HEK293 (cell line): ENCODE data around the gene EMC6.

Experiments
- ZNF223 ChIP-seq: fragments of 450-650 bp; formaldehyde crosslinking; IDR thresholded peaks from 2 replicates; pipeline ENCODE4 v1.5.1; 2016; ENCODE audit warnings: missing biosample characterization, missing genetic modification characterization
- ZNF560 ChIP-seq: fragments of 450-650 bp; formaldehyde crosslinking; IDR thresholded peaks from 2 replicates; pipeline ENCODE4 v1.5.1; 2017; ENCODE audit warnings: missing biosample characterization, missing genetic modification characterization, borderline replicate concordance
- ZSCAN30 ChIP-seq: fragments of 450-650 bp; IDR thresholded peaks from 2 replicates; pipeline ENCODE4 v1.5.1; 2018; ENCODE audit warnings: missing biosample characterization, mild to moderate bottlenecking, missing genetic modification characterization, moderate library complexity
- TF ChIP-seq, protein P1 (sequence below): fragments of 450-650 bp; formaldehyde crosslinking; IDR thresholded peaks from 2 replicates; pipeline ENCODE4 v1.5.1; 2016; ENCODE audit warnings: missing biosample characterization, missing genetic modification characterization
- TF ChIP-seq, protein P2 (sequence below): fragments of 450-650 bp; formaldehyde crosslinking; IDR thresholded peaks from 2 replicates; pipeline ENCODE4 v1.5.1; 2016; ENCODE audit warnings: missing biosample characterization, missing genetic modification characterization, low read depth

DNA sequence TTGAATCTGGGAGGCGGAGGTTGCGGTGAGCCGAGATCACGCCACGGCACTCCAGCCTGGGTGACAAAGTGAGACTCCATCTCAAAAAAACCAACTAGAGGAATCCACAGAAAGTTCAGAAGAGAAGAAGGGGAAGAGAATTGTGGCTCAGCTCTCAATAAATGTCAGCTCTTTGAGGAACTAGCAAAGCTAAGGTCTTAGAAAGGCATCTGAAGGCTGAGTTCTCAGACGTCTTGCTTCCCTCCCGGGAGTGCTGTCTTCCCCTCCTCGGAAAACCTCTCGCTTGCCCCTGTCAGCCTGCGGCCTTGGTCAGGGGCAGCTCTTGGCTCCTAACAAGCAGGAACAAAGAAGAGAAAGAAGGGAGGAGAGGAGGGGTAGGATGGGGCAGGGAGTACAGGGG, 37.8 kb upstream of the EMC6 start:
- TF ChIP-seq ZNF560 (tag by site-specific recombination) (no peak), ZSCAN30 (tag by site-specific recombination) (no peak), ZNF223 (tag by site-specific recombination) (no peak)
- TF ChIP-seq, protein P1, sequence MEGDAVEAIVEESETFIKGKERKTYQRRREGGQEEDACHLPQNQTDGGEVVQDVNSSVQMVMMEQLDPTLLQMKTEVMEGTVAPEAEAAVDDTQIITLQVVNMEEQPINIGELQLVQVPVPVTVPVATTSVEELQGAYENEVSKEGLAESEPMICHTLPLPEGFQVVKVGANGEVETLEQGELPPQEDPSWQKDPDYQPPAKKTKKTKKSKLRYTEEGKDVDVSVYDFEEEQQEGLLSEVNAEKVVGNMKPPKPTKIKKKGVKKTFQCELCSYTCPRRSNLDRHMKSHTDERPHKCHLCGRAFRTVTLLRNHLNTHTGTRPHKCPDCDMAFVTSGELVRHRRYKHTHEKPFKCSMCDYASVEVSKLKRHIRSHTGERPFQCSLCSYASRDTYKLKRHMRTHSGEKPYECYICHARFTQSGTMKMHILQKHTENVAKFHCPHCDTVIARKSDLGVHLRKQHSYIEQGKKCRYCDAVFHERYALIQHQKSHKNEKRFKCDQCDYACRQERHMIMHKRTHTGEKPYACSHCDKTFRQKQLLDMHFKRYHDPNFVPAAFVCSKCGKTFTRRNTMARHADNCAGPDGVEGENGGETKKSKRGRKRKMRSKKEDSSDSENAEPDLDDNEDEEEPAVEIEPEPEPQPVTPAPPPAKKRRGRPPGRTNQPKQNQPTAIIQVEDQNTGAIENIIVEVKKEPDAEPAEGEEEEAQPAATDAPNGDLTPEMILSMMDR (tag by site-specific recombination) = no peak
- TF ChIP-seq, protein P2, sequence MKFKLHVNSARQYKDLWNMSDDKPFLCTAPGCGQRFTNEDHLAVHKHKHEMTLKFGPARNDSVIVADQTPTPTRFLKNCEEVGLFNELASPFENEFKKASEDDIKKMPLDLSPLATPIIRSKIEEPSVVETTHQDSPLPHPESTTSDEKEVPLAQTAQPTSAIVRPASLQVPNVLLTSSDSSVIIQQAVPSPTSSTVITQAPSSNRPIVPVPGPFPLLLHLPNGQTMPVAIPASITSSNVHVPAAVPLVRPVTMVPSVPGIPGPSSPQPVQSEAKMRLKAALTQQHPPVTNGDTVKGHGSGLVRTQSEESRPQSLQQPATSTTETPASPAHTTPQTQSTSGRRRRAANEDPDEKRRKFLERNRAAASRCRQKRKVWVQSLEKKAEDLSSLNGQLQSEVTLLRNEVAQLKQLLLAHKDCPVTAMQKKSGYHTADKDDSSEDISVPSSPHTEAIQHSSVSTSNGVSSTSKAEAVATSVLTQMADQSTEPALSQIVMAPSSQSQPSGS (tag by site-specific recombination) = no peak
